GM23338 (cell line): ENCODE data around the gene GSTK1. TPM values are rescaled to one million over a fixed set of nuclear protein-coding genes. Genes with fewer than 3 reads are reported as not detected.
A peak's percentile ranks its signal among the peaks of the same experiment; 100 is the strongest.
"Not testable (repeated sequence)": the region's sequence is repeated elsewhere in the genome, so short reads cannot be mapped to it uniquely, and the experiment has no call there.

Source experiments
- ATAC-seq: fragments of 200-7000 bp; cut with Tn5 transposase; 3 replicates; pipeline ENCODE4 v1.9.1; 2020
- DNase-seq: peaks from one replicate; pipeline ENCODE4 v3.0.0-alpha.2; 2015; ENCODE audit warnings: low spot score
- H2AFZ ChIP-seq: fragments of 200-600 bp; sonication (generic); 2 replicates; pipeline ENCODE4 v1.8.0; 2016; ENCODE audit warnings: antibody characterized with exemption, mild to moderate bottlenecking, moderate library complexity
- H3F3A ChIP-seq: fragments of 200-600 bp; sonication (generic); replicated peaks from 2 replicates; pipeline ENCODE4 v1.8.0; 2017; ENCODE audit warnings: antibody characterized with exemption, mixed run types, low read depth
- H3K27ac ChIP-seq: fragments of 200-600 bp; sonication (generic); 2 replicates; pipeline ENCODE4 v1.6.1; 2016; ENCODE audit warnings: low read depth
- H3K27me3 ChIP-seq: fragments of 200-600 bp; sonication (generic); 2 replicates; pipeline ENCODE4 v1.8.0; 2016; ENCODE audit warnings: mild to moderate bottlenecking, mixed run types, moderate library complexity; ENCODE audit not compliant: insufficient read depth
- H3K36me3 ChIP-seq: fragments of 200-600 bp; sonication (generic); 2 replicates; pipeline ENCODE4 v1.8.0; 2016; ENCODE audit warnings: mild to moderate bottlenecking; ENCODE audit not compliant: insufficient read depth
- H3K4me1 ChIP-seq: fragments of 200-600 bp; sonication (generic); 2 replicates; pipeline ENCODE4 v1.8.0; 2016; ENCODE audit warnings: mild to moderate bottlenecking, moderate library complexity; ENCODE audit not compliant: insufficient read depth
- H3K4me2 ChIP-seq: fragments of 200-600 bp; sonication (generic); 2 replicates; pipeline ENCODE4 v1.7.1; 2017; ENCODE audit warnings: mixed run types
- H3K4me3 ChIP-seq: fragments of 200-600 bp; sonication (generic); 2 replicates; pipeline ENCODE4 v1.6.1; 2016; ENCODE audit warnings: mixed run types
- H3K79me2 ChIP-seq: fragments of 200-600 bp; sonication (generic); replicated peaks from 2 replicates; pipeline ENCODE4 v1.8.0; 2017; ENCODE audit warnings: mild to moderate bottlenecking; ENCODE audit not compliant: insufficient read depth
- H3K9me2 ChIP-seq: fragments of 200-600 bp; sonication (generic); 2 replicates; pipeline ENCODE4 v1.8.0; 2017; ENCODE audit not compliant: insufficient read depth
- H4K20me1 ChIP-seq: fragments of 200-600 bp; sonication (generic); replicated peaks from 2 replicates; pipeline ENCODE4 v1.8.0; 2017; ENCODE audit warnings: mild to moderate bottlenecking; ENCODE audit not compliant: insufficient read depth
- H3K27ac Mint-ChIP-seq: 2 replicates; pipeline ENCODE4 v1.8.0; 2020; ENCODE audit warnings: inconsistent platforms, mild to moderate bottlenecking, moderate library complexity, mixed read lengths
- H3K27me3 Mint-ChIP-seq: 3 replicates; pipeline ENCODE4 v1.8.0; 2022; ENCODE audit warnings: low read depth, mild to moderate bottlenecking, moderate library complexity, mixed read lengths, inconsistent platforms; ENCODE audit not compliant: insufficient read depth, poor library complexity
- H3K36me3 Mint-ChIP-seq: 3 replicates; pipeline ENCODE4 v1.8.0; 2021; ENCODE audit warnings: low read depth, mild to moderate bottlenecking, inconsistent platforms, moderate library complexity, mixed read lengths
- H3K4me1 Mint-ChIP-seq: 3 replicates; pipeline ENCODE4 v1.8.0; 2020; ENCODE audit warnings: mild to moderate bottlenecking, inconsistent platforms, mixed read lengths
- H3K4me3 Mint-ChIP-seq: 3 replicates; pipeline ENCODE4 v1.8.0; 2021; ENCODE audit warnings: moderate library complexity, mild to moderate bottlenecking, inconsistent platforms, mixed read lengths
- H3K9me3 Mint-ChIP-seq: 3 replicates; pipeline ENCODE4 v1.8.0; 2020; ENCODE audit warnings: moderate library complexity, mild to moderate bottlenecking, inconsistent platforms, mixed read lengths
- CTCF ChIP-seq, 2 experiments: fragments of 200-600 bp in 1 of 2; sonication (generic) in 1 of 2; conservative IDR thresholded peaks; 2 replicates each; pipeline versions ENCODE4 v1.5.1 to v1.6.1; 2016 to 2017; ENCODE audit warnings: antibody characterized with exemption in 2 of 2, low read depth in 2 of 2, mild to moderate bottlenecking in 2 of 2, moderate library complexity in 1 of 2
- ETS1 ChIP-seq: IDR thresholded peaks from 2 replicates; pipeline ENCODE4 v1.6.1; 2016; ENCODE audit warnings: antibody characterized with exemption
- EZH2phosphoT487 ChIP-seq: fragments of 200-600 bp; sonication (generic); IDR thresholded peaks from one replicate; pipeline ENCODE4 v1.8.1; 2018; ENCODE audit warnings: antibody characterized with exemption; ENCODE audit not compliant: unreplicated experiment
- JUNB ChIP-seq: IDR thresholded peaks from one replicate; pipeline ENCODE4 v1.6.1; 2016; ENCODE audit warnings: antibody characterized with exemption; ENCODE audit not compliant: unreplicated experiment
- NANOG ChIP-seq: IDR thresholded peaks from 2 replicates; pipeline ENCODE4 v1.6.1; 2016; ENCODE audit warnings: antibody characterized with exemption, borderline replicate concordance
- POLR2AphosphoS5 ChIP-seq: IDR thresholded peaks from 2 replicates; pipeline ENCODE4 v1.6.1; 2016; ENCODE audit warnings: antibody characterized with exemption, low read depth
- REST ChIP-seq: IDR thresholded peaks from one replicate; pipeline ENCODE4 v1.6.1; 2018; ENCODE audit warnings: antibody characterized with exemption; ENCODE audit not compliant: unreplicated experiment
- ZNF331 ChIP-seq: fragments of 250-450 bp; sonication (Bioruptor Pico); IDR thresholded peaks from 2 replicates; pipeline ENCODE4 v1.5.0; 2020; ENCODE audit warnings: low read depth, mild to moderate bottlenecking, moderate library complexity
- ZNF462 ChIP-seq: fragments of 250-450 bp; sonication (Bioruptor Pico); IDR thresholded peaks from 2 replicates; pipeline ENCODE4 v1.5.0; 2020; ENCODE audit warnings: mild to moderate bottlenecking, moderate library complexity
- polyA plus RNA-seq: library from polyadenylated mRNA; unstranded; fragments of >200 nt; fragmentation: Nextera tagmentation; extraction: Ambion mirVana; gene quantifications from 2 replicates; pipeline ENCODE4 v1.2.1, GENCODE V29; 2016
- total RNA-seq: library from RNA; depleted of rRNA; stranded (reverse); fragments of >200 nt; shearing (Covaris generic); gene quantifications from 2 replicates; pipeline ENCODE4 v1.2.3, GENCODE V29; 2014

GSTK1 gene
- total and polyA plus RNA-seq, 2 experiments from 2014 or later, result 26.4 to 27.5 TPM

- not testable (repeated sequence) for ATAC-seq, H3K27ac Mint-ChIP-seq, H2AFZ ChIP-seq, H3K9me2 ChIP-seq, H3F3A ChIP-seq, H3K27ac ChIP-seq, DNase-seq
- peaks cover 24% of the 10 kb centered on the region for H3K27me3 ChIP-seq
- H4K20me1 ChIP-seq, result peaks cover 28% of the 10 kb centered on the region
- H3K36me3 Mint-ChIP-seq, result peaks cover 70% of the 10 kb centered on the region
- peaks cover 48% of the 10 kb centered on the region for H3K79me2 ChIP-seq
- H3K36me3 ChIP-seq, result peaks cover 30% of the 10 kb centered on the region
- peaks cover 20% of the 10 kb centered on the region for H3K4me1 Mint-ChIP-seq
- H3K4me3 ChIP-seq, result peak overlapping the region; percentile 99
- peak overlapping the region; percentile 99 for H3K4me3 Mint-ChIP-seq
- H3K4me1 ChIP-seq, result peaks cover 23% of the 10 kb centered on the region; the same call in 1 of the 2 replicates
- H3K27me3 Mint-ChIP-seq, result peaks cover 38% of the 10 kb centered on the region
- peaks cover 16% of the 10 kb centered on the region for H3K9me3 Mint-ChIP-seq
- H3K4me2 ChIP-seq, result peak overlapping the region; percentile 100
Observed at GRCh38 chr7:143289888-143290287, 26.6 kb downstream of the GSTK1 start.

- peaks cover 34% of the 10 kb centered on the region for H3K36me3 ChIP-seq
- H3K79me2 ChIP-seq, result peaks cover 50% of the 10 kb centered on the region
- peak overlapping the region; percentile 99; the same call in 1 of the 2 replicates for H3K4me3 ChIP-seq
- TF ChIP-seq ZNF462 (CRISPR knock-in tag) (no peak), ZNF331 (no peak), POLR2AphosphoS5 (no peak), ETS1 (no peak), JUNB (no peak), CTCF (conservative IDR thresholded peaks at IDR 0.05; ENCODE audit: low read depth in 2 of 2) (no peak), NANOG (no peak), EZH2phosphoT487 (no peak), REST (no peak)
Observed at GRCh38 chr7:143290293-143290692, 27.1 kb downstream of the GSTK1 start.

More at GRCh38 chr7:143290293-143290692, 27.1 kb downstream of the GSTK1 start:
- H3K9me3 Mint-ChIP-seq, result peaks cover 16% of the 10 kb centered on the region
- Histone ChIP-seq H3F3A (0 out of 2 replicates have a peak, but pooled peaks cover 2% of the 10 kb centered on the region), H3K9me2 (peaks cover 6% of the 10 kb centered on the region; the same call in 1 of the 2 replicates), H2AFZ (no peak overlapping the region), H3K27me3 (peaks cover 24% of the 10 kb centered on the region), H4K20me1 (peaks cover 28% of the 10 kb centered on the region), H3K27ac (no peak overlapping the region), H3K4me2 (peak overlapping the region; percentile 100; the same call in 1 of the 2 replicates), H3K4me1 (peaks cover 19% of the 10 kb centered on the region; the same call in 1 of the 2 replicates)
- ATAC-seq (no peak), DNase-seq (no peak)
- peaks cover 16% of the 10 kb centered on the region for H3K4me1 Mint-ChIP-seq
- H3K27ac Mint-ChIP-seq, result no peak overlapping the region
- peaks cover 35% of the 10 kb centered on the region for H3K27me3 Mint-ChIP-seq
- H3K4me3 Mint-ChIP-seq, result peak overlapping the region; percentile 99; the same call in 1 of the 3 replicates
- H3K36me3 Mint-ChIP-seq, result peaks cover 74% of the 10 kb centered on the region
